ENCODE measurements around the gene TRPC1.
A peak's percentile ranks its signal among the peaks of the same experiment; 100 is the strongest.
"Not testable (repeated sequence)": the region's sequence is repeated elsewhere in the genome, so short reads cannot be mapped to it uniquely, and the experiment has no call there.

TRPC1 gene

GRCh38 chr3:142752605-142753004, 28.8 kb downstream of the TRPC1 start:
- DNase-seq (ENCODE audit: low read depth in 3 of 3), result not testable (repeated sequence)

GRCh38 chr3:142754494-142754893, 30.7 kb downstream of the TRPC1 start:
- DNase-seq (ENCODE audit: low read depth in 3 of 3), result no peak

- DNase-seq (ENCODE audit: low read depth in 3 of 3), result no peak
Measured at GRCh38 chr3:142768338-142768737, 44.5 kb downstream of the TRPC1 start.

GRCh38 chr3:142777927-142778326, 54.1 kb downstream of the TRPC1 start:
- DNase-seq (ENCODE audit: low read depth in 3 of 3), result no peak

GRCh38 chr3:142778541-142778940, 54.7 kb downstream of the TRPC1 start:
- no peak for DNase-seq (ENCODE audit: low read depth in 3 of 3)

GRCh38 chr3:142779591-142779990, 55.8 kb downstream of the TRPC1 start:
- no peak for DNase-seq (ENCODE audit: low read depth in 3 of 3)

- DNase-seq (ENCODE audit: low read depth in 3 of 3), result no peak
Measured at GRCh38 chr3:142782616-142783015, 58.8 kb downstream of the TRPC1 start.

GRCh38 chr3:142784228-142784627, 60.4 kb downstream of the TRPC1 start:
- DNase-seq (ENCODE audit: low read depth in 3 of 3), result no peak

GRCh38 chr3:142785996-142786395, 62.2 kb downstream of the TRPC1 start:
- no peak for DNase-seq (ENCODE audit: low read depth in 3 of 3)

GRCh38 chr3:142787719-142788118, 63.9 kb downstream of the TRPC1 start:
- DNase-seq (ENCODE audit: low read depth in 3 of 3), result no peak

- no peak for DNase-seq (ENCODE audit: low read depth in 3 of 3)
Measured at GRCh38 chr3:142794508-142794907, 70.7 kb downstream of the TRPC1 start.

- DNase-seq (ENCODE audit: low read depth in 3 of 3), result no peak
Measured at GRCh38 chr3:142795332-142795731, 71.5 kb downstream of the TRPC1 start.

- no peak for DNase-seq (ENCODE audit: low read depth in 3 of 3)
Measured at GRCh38 chr3:142796823-142797222, 73.0 kb downstream of the TRPC1 start.

GRCh38 chr3:142801746-142802145, 77.9 kb downstream of the TRPC1 start:
- no peak for DNase-seq (ENCODE audit: low read depth in 3 of 3)

GRCh38 chr3:142802891-142803290, 79.1 kb downstream of the TRPC1 start:
- DNase-seq (ENCODE audit: low read depth in 3 of 3), result no peak

GRCh38 chr3:142808103-142808917, 84.5 kb downstream of the TRPC1 start:
- DNase-seq (ENCODE audit: low read depth in 3 of 3), result no peak

- DNase-seq (ENCODE audit: low read depth in 3 of 3), result no peak
Measured at GRCh38 chr3:142809259-142809658, 85.4 kb downstream of the TRPC1 start.

GRCh38 chr3:142815803-142816202, 92.0 kb downstream of the TRPC1 start:
- no peak for DNase-seq (ENCODE audit: low read depth in 3 of 3)

- no peak for DNase-seq (ENCODE audit: low read depth in 3 of 3)
Measured at GRCh38 chr3:142817356-142817755, 93.5 kb downstream of the TRPC1 start.

- no peak for DNase-seq (ENCODE audit: low read depth in 3 of 3)
Measured at GRCh38 chr3:142817897-142818296, 94.1 kb downstream of the TRPC1 start.

- no peak for DNase-seq (ENCODE audit: low read depth in 3 of 3)
Measured at GRCh38 chr3:142818651-142819050, 94.8 kb downstream of the TRPC1 start.

- no peak for DNase-seq (ENCODE audit: low read depth in 3 of 3)
Measured at GRCh38 chr3:142819179-142819578, 95.3 kb downstream of the TRPC1 start.

- peak; percentile 29 to 74 (median 39) for DNase-seq (ENCODE audit: low read depth in 3 of 3)
Measured at GRCh38 chr3:142828703-142829305, 105.0 kb downstream of the TRPC1 start.
